ENCODE data around the gene FABP6.
"Not testable (repeated sequence)": the region's sequence is repeated elsewhere in the genome, so short reads cannot be mapped to it uniquely, and the experiment has no call there.

FABP6 gene

DNA sequence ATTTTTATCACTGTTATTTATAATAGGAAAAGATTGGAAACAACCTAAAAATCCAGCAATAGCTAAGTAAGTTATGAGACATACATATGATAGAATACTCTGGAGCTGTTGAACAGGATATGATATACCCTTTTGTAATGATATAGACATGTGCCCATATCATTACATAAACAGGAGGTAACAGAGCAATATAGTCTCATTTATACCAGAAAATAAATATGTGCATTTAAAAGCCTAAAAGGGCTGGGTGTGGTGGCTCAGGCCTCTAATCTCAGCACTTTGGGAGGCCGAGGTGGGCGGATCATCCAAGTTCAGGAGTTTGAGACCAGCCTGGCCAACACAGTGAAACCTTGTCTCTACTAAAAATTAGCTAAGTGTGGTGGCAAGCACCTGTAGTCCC lies 2.3 kb upstream of the FABP6 start:
- no peak for DNase-seq

DNA sequence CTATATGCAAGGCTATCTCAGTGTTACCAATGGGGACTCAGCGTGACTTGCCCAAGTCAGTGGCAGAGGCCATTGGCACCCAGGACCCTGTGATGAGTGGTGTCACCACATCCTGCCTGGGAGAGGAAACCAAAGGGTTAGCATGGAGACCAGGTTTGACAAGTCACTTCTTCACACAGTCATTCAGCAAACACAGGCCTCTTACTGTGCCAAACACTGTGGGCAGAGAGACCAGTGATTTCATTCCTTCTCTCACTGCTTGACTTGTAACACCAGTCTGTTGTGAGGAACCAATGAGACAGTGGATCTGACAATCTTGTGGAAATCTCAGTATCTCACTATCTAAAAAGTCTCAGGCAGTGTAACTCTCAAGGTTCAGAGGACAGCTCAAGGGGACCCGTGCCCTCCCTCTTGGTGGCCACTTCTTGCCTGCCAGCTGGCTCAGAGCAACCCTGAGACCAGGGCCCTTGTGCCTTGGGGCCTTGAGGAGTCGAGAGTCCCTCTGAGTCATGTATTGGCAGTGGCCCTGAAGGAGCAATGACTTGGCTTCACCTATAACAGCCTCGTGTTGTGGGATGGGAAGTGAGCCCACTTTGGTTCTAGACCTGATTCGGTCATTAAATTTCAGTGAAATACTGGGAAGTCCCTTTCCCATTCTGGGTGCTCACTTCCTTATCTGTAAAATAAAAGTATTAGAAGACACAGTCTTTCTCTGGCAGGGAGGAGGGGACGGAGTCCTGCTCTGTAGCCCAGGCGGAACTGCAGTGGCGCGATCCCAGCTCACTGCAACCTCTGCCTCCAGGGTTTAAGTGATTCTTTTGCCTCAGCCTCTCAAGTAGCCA lies 1.6 kb downstream of the FABP6 start:
- DNase-seq: no peak

DNA sequence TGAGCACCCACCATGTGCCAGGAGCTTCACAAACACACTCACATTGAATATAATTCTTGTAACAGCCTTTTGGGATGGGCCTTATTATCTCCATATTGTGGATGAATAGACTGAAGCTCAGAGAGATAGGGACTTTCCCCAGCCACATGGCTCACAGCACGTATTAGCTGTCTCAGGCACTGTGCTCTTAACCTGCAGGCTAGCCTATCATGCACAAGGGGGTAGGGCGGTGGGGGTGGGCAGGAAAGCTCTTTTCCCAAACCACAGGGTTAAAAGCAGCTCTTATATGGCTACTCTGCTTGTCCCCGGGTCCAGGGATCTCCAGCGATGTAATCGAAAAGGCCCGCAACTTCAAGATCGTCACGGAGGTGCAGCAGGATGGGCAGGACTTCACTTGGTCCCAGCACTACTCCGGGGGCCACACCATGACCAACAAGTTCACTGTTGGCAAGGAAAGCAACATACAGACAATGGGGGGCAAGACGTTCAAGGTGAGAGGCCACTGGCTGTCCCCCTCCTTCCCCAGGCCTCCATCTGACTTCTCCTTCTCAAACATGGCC lies 2.6 kb downstream of the FABP6 start:
- no peak for DNase-seq

DNA sequence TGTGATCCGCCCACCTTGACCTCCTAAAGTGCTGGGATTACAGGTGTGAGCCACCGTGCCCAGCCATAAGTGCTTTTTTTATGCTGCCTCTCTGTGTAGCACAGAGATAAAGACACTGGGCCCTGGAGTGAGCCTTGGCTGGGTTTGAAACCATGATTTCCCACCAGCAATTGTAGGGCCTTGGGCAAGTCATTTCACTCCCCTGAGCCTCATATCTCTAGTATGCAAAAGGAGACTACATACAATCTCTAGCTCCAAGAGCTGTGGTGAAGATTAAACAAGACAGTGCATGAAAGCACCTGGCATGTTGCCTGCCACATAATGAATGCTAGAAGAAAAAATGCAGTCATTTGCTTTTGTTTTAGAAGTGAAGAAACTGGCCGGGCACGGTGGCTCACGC lies 3.9 kb downstream of the FABP6 start:
- DNase-seq: no peak

DNA sequence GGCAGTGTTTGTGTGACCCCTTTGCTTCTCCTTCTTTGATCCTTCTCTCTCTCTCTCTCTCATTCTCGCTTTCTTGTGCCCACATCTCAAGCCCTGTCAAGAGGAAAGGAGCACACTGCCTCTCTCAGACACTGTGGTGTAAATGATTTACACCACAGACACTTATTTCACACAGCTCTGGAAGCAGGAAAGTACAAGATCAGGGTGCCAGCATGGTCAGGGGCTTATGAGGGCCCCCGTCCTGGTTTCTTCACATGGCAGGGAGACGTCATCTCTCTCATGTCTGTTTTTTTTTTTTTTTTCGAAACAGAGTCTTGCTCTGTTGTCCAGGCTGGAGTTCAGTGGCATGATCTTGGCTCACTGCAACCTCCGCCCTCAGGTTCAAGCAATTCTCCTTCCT lies 6.4 kb downstream of the FABP6 start:
- no peak for DNase-seq

DNA sequence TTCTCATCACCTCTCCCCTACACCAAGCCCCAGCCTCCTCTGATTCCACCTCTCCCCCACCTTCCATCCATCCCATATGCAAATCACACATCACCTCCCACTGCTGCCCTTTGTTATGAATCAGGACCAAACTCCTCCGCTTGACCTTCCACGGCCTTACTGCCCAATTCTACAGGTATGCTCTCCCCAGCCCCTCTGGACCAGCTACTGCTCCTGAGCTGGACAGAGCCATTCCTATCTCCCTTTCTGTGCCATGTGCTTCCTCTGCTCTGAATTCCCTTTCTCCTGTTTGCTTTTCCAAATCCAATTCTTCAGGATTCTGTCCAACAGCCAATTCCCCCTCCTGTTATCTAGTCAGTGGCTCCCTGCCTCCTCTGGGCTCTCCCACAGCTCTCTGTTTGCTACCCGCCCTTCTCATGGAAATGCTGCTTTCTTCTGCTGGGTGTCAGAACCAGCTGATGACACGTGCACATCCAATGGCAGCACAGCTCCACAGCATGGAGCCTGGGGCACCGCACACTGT lies 8.3 kb downstream of the FABP6 start:
- no peak for DNase-seq

DNA sequence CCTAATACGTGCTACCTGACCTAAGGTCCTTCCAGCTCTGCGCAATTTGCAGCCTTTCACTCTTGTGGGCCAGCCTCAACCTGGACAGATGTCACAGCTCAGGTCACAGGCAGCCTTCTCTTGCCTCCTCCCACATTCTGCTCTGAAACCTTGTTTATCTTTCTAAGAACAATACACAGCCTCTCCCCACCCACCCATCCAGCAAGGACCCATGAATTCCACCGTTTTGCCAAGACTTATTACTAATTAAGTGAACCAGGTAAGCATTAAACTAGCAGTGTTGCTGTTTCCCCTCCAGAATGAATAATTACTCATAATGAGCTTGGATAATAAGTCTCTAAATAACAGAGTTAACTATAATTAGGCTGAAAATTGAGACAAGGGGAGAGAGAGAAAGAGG lies 11.0 kb downstream of the FABP6 start:
- no peak for DNase-seq

DNA sequence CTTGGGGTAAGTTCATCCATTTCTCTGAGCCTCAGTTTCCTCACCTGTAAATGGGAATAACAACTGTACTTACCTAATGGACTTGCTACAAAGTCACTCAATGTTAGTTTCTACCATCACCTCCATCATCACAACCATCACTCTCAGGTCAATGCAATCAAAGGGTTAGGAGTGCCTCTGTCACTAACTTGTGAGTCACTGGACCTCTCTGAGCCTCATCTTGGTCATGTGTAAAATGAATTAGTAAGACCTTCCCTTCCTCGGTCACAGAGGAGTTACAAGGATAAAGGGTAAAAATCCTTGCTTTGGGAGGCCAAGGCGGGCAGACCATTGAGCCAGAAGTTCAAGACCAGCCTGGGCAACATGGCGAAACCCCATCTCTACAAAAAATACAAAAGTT lies 12.8 kb downstream of the FABP6 start:
- no peak for DNase-seq

DNA sequence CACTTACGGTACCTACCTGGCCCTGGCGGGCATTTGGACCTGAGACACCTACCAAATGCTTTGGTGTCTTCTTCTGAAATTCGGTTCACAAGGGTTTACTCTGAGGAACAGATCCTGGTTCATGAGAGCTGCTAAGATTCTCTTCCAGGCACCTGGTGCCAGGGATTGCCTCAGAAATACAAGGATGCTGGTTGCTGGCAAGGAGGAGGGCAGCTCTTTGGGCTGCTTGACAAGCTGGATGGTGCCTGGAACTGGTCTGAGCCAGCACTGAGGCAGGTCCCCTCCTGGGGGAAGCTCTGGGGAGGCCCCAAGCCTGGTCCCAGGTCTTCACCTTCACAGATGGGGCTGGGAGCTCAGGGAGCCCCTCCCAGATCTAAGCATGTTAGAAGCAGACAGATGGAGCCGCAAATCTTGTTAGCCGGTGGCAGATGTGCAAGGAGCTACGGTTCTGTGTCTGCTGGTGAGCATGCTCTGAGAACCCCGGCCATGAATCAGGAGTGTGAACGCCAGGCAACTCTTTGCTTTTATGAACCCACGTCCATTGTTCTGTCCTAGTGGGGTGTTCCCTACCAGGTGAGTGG lies 16.3 kb downstream of the FABP6 start:
- no peak for DNase-seq

DNA sequence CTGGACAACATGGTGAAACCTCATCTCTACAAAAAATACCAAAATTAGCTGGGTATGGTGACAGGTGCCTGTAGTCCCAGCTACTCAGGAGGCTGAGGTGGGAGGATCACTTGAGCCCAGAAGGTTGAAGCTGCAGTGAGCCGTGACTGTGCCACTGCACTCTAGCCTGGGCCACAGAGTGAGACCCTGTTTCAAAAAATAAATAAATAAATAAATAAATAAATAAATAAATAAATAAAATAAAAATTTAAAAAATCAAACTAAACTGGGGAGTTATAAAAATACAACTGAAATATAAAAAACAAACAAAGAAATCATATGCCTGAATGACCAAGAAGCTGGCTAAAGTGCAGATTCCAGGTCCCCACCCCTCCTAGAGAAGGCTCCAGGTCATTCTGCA lies 20.3 kb downstream of the FABP6 start:
- not testable (repeated sequence) for DNase-seq

DNA sequence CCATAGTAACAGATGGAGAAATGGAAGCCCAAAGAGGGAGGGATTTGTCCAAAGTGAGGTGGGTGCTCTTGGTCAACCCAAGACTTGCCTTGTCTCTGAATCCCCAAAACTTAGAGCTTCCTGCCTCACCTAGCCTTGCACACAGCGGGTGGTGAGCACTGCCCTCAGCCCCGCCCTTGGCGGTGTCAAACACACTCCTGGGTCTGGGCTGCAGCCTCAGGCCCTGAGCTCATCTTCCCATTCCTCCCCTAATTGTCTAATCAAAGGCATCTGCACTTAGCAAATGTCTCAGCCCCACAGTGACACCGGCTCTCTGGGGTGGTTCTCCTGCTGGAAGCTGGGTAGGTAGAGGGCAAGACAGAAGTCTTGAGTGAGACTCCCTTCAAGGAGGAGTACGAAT lies 20.9 kb downstream of the FABP6 start:
- DNase-seq: no peak

DNA sequence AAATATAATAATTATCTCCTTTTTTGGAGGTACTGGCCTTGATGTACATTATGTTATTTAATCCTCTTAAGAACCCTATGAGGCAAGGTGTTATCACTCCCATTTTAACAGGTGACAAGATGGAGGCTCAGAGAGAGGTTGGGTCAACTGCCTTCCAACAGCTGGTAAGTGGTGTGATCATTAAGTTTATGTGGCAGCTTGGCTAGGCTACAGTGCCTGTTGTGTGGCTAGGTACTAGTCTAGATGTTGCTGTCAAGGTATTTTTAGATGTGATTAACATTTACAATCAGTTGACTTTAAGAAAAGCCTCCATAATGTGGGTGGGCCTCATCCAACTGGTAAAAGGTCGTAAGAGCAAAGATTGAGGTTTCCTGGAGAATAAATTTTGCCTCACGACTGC lies 21.5 kb downstream of the FABP6 start:
- DNase-seq: no peak

DNA sequence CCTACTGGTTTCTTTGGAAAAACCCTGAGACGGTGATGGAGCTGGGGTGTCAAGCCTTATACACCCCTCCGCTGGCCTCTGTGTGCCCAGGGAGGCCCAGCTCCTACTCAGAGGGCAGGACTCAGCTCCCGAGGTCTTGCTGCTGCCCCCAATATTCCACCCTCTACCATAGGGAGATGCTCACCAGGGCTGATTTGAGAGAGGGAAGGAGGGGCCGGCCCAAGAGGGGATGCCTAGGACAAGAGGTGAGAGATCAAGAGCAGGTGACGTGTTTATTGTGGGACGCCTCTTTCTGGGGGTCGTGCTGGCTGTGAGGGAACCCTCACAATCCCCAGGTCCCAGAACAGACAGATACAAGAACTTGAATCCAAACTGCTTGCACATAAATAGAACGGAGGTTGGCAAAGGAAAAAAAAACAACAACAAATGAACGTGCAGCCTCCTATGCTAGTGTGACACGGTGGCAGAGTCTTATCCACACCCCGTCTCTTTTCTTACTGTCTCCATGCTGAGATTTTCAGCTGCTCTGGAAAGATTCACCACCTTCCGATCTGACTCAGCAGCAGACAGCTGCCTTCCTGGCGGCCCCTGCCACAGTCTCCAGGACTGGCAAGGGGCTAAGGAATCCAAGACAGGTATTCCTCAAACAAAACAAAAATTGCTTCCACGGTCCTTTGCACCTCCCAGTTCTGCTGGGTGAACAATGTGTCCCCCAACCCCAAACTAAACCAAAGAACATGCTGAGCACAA lies 22.3 kb downstream of the FABP6 start:
- no peak for DNase-seq

DNA sequence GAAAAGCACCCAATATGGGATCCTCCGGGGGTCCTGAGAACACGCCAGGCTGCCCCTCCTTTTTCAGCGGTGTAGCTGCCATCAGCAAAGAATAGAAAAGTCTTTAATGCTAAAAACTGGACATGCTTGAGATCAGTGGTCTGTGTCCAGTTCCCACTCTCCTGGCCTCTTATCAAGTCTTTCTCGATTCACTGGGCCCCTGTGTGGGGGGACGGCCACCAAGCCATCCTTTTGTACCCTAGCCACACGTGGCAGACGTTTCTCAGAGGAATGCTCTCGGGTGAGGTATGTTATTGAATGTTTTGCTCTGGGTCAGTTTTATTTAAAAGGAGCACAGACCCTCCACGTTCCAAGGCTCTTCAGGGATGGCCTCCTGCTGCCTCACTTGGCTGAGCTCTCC lies 23.6 kb downstream of the FABP6 start:
- no peak for DNase-seq

DNA sequence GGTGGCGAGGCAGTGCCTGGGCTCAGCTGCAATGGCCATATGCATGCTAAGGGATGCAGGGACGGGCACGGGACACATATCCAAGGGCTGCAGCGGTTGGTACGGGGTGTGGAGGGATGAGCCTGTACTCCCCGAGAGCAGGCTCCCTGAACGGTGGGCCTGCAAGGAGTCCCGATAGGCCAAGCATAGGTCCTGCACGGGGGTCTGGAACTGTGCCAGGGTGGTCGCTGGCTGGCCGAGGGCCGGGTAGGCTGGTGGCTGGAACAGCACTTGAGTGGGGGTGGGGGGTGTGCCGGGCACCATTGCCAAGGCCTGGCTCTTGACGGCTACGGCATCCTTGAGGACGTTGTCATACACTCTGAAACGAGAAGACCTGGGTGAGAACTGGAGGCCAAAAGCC lies 24.1 kb downstream of the FABP6 start:
- no peak for DNase-seq

DNA sequence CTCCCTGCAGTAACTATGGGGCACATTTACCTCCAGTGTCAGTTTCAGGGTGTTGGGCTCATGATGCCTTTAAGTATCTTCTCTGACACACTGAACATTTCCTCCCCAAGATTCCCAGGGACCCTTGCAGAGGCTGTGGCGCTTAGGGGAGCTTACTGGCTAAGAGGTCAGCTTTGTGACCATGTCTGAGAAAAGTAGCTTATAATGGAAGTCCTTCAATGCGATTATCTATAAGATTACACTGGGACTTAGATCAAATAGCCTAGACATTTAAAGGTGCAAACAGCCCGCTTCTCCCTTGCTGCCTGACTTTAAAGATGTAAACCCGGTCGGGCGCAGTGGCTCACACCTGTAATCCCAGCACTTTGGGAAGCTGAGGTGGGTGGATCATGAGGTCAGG lies 25.4 kb downstream of the FABP6 start:
- DNase-seq: no peak

DNA sequence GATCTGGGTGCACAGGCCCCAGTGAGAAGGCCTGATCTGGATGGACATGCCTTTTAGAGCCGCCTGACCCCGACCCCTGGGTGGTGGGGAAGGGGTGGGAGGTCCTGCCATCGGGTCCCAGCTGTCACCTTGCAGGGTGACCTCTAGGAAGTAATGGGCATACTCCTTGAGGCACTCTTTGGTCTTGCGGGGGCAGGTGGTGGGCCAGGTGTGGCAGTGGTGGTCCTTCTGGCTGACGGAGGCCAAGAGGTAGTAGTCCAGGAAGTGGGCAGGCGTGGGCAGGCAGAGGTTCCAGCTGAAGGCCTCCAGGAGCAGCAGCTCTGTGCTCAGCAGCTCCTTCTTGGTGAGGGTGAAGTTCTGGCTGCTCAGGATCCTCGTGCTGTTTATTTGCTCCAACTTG lies 30.0 kb downstream of the FABP6 start:
- DNase-seq: no peak

DNA sequence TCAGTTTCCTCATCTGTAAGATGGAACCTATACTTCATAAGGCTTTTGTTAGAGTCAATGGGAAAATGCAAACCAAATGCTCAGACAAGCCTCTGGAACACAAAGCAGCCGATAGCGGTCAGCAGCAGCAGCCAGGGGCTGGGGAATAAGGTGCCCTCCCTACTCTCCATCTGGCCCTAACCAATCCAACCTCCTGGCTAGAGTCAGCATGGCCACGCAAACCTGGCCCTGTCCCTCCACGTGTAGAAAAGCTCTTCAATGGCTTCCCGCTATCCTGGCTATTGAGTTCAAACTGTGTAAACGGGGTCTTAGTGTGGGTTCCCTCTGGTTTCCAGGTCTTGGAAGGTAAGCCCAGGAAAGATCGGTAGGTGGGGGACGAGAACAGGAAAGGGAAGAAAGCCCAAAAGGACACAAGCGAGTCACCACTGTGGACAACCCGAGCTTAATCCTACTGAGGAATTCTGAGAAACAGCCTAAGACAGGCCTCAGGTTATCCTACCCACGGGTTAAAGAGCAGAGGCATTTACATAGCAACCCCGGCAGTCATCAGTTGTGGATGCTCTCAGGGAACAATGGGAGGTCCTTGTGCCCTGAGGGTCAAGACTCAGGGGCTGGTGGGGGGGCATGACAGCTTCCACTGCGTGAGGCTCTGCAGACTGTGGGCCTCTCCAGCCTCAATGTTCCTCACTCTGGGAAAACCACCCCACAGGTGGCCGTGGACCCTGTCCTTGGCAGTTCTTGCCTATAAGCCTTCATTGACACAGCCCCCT lies 30.9 kb downstream of the FABP6 start:
- DNase-seq: no peak

DNA sequence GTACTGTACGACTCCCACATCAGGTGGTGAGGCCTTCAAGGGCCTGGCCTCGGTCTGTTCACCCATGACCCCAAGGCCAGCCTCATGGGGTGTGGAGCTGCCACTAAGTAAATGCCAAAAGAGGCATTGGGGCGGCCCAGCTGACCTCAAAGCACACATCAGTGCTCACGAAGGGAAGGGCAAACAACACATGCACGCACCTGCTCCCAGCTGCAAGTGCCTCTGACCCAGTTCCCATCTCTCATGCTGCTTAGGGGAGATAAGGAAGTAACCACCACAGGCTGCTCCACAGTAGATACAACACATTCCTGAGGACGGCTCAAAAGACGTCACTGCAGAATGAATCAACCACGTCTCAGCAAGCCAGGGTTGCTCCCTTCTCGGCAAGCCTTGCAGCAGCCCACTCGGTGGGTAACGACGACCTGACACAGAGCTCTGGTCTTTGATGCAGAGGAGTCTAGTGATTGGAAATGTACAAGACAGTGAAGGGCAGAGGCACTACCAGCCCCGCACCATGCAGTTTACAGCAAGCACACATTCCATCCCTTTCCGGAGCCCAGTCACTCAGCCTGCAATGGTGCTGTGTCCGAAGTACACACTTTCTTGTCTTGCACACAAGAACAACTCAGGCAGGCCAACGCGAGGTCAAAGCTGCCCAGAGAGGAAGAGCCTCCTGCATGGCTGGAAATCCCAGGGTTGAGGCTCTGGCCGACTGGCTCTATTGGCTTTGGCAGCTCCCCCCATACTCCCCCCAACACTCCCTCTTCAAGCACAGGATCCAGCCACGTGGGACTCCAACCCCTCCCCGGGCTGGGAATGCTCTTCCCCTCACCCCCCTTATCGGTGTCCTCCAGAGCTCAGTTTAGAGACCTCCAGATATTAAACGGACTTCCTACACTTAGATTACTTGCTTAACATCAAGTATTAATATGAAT lies 31.8 kb downstream of the FABP6 start:
- no peak for DNase-seq

DNA sequence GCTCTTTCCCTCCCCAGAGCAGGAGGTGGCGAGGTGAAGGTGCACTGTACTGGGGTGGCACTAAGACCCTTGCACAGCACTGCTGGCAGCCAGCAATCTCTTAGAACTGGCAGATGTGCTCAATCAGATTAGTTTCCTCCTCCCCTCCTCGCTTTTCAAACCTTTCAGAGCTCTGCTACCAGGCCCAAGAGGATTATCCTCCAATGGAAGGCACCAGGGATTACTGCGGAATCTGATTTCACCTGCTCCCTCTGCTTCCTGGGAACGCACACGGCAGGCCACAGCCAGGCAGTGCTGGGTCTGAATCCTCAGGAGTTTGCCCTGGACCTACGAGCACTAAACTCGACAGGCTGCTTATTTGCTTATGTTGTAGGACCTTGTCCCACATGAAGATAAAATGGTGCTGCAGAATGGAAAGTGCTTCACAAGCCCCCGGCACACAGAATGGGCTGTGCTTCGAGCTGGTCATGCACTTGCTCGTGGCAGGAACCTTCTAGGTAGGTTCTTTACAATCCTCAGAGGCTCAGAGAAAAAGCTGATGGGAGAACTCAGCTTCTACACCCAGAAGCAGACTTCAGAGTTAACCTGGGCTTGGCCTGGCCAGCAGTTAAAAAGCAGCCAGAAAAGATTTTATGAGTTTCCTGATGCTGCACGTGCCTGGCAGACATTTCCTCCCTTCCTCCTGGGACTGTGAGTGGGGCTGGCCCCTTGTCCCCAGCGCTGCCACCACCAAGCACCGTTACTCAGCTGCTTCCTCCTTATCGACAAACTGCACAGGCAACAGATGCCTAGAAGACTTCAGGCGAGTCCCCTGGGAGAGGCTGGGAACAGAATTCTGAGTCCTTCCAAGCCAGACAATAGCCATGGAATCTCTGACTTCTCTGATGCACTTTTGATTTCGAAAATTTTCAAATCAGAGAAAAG lies 33.1 kb downstream of the FABP6 start:
- DNase-seq: no peak

Data from activated CD4-positive, CD25-positive, alpha-beta regulatory T cell treated with anti-CD3 and anti-CD28 coated beads, Interleukin-2, amount 50 U/mL, for 72 hours (primary cell).